HG03469 (cell line): Measurements from ENCODE around the gene TAS2R43.
"Not testable (repeated sequence)": the region's sequence is repeated elsewhere in the genome, so short reads cannot be mapped to it uniquely, and the experiment has no call there.

ENCODE experiments used
- ATAC-seq: cut with Tn5 transposase; IDR thresholded peaks from one replicate; pipeline ENCODE4 v1.9.1; 2021; ENCODE audit warnings: mild to moderate bottlenecking, moderate library complexity, moderate number of reproducible peaks; ENCODE audit not compliant: unreplicated experiment

The TAS2R43 gene

DNA sequence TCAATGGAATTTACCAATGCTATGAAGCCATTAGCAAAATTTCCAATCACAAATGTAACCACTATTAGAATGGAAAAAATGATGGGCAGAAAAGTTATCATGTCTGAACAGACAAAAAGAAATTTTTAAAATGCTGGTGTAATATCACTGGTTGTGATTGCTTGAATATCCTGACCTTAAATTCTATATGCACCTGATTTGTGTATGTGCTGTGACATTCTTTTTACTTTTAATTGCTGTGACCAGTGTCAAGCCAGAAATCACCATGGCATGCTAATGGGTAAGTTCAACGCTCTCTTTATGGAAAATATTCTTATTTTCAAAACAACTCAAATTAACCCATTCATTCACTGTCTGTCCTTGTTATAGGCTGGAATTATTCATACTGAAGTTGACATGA, 29.9 kb downstream of the TAS2R43 start, which contains the start of gene TAS2R46:
Gene TAS2R46, minus strand, starts transcription at position 101 of the 400 bp plus-strand sequence. Its CDS starts 0 bp downstream, at position 101.
- ATAC-seq, result not testable (repeated sequence)

DNA sequence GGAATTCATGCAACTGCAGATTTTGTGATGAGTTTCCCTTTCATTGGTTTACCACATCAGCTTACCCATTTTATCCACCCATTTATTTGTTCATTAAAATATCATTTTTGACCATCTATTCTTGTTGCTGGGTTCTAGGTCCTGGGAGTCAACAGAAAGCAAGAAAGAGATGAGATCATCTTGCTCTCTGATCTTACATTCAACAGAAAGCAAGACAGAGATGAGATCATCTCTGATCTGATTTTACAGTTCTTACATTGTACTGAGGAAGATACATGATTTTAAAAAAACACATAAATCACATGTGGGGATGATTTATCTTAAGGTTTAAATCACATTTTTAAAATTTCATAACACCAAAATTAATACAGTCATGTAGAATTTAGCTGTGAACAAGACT, 32.3 kb downstream of the TAS2R43 start:
- ATAC-seq, result no peak

DNA sequence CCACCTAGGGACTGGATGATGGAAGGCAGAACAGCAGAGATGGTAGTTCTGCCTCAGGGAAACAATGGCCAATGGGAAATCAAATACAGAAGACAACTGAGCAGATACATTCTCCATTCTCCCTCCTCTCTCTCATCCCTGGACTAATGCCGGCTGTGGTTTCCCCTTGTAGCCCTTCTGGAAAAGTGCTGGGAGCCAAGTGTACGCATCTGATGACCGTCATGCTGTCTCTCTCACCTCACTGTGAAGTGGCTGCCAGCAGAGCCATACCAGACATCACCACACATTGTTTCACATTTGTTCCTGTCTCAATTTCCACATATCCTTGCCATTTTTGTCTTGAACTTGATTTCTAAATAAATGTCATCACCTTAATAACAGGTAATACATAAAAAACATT, 33.1 kb downstream of the TAS2R43 start:
- ATAC-seq, result no peak

DNA sequence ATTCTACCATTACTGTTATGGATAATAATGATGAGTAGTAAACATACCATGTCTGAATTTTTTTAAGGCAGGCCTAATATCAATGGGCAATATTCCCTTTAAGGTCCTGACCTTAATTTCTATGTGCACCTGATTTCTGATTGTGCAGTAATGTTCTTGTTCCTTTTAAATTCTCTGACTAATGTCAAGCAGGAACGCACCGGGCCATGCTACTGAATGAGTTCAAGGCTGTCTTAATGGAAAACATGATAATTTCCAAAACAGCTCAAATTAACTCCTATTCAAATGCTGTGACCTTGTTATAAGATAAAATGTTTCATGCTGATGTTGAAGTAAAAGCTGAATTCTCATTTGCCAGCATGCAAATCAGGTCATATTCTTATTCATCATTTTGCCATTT, 36.8 kb downstream of the TAS2R43 start:
- ATAC-seq, result no peak

DNA sequence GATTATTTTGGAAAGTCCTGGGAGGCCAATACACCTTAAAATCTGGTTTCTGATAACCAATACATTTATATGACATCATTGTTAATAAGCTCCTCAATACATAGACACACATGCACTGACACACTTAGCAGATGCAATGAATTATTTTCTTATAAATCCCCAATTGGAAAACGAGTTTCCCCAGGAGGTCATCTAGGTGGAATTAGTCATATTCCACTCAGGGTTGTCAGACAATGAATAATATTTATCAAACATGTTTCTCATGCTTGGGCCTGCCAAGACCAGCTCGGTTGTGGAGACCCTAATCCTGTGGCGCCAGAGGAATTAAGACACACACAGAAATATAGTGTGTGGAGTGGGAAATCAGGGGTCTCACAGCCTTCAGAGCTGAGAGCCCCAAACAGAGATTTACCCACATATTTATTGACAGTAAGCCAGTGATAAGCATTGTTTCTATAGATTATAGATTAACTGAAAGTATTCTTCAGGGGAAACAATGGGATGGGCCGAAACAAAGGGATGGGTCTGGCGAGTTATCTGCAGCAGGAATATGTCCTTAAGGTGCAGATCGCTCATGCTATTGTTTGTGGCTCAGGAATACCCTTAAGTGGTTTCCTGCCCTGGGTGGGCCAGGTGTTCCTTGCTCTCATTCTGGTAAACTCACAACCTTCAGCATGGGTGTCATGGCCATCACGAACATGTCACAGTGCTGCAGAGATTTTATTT, 42.1 kb downstream of the TAS2R43 start:
- ATAC-seq, result not testable (repeated sequence)

DNA sequence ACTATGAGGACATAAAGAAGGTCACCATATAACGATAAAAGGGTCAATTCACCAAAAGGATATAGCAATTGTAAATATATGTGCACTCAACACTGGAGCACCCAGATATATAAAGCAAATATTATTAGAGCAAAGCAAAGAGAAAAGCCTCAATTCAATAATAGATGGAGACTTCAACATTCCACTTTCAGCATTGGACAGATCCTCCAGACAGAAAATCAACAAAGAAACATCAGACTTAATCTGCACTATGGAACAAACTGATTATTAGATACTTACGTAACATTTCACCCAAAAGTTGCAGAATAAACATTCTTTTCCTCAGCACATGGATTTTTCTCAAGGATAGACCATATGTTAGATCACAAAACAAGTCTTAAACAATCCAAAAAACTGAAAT, 50.7 kb downstream of the TAS2R43 start:
- ATAC-seq, result not testable (repeated sequence)
